SH-SY5Y (cell line): ENCODE data around the gene UNC80.

ENCODE experiments used
- GATA2 ChIP-seq: IDR thresholded peaks from 2 replicates; pipeline ENCODE4 v1.6.1; 2011; ENCODE audit warnings: mild to moderate bottlenecking, low read depth, low read length
- GATA3 ChIP-seq: IDR thresholded peaks from 2 replicates; pipeline ENCODE4 v1.6.1; 2011; ENCODE audit warnings: low read depth, mild to moderate bottlenecking, low read length, moderate library complexity

- no peak for TF ChIP-seq GATA3
- TF ChIP-seq GATA2 = no peak
Measured at GRCh38 chr2:209840434-209840833, 68.8 kb downstream of the UNC80 start.
